Measurements from ENCODE around the gene PLLP. TPM values are rescaled to one million over a fixed set of nuclear protein-coding genes. Genes with fewer than 3 reads are reported as not detected.

PLLP gene
- total and polyA plus RNA-seq, 9 of the 15 experiments (the other 6 are each of a cell fraction or from before 2014, with no cell fraction given): 0.09 to 0.96 (median 0.27) TPM

- TF ChIP-seq ZNF407 (IDR thresholded peaks at IDR 0.05; ENCODE audit: low read depth): no peak
- TF ChIP-seq XRCC5 (IDR thresholded peaks at IDR 0.05; ENCODE audit: low read depth, low read length): peak; percentile 85
- TF ChIP-seq KLF6 (CRISPR knock-in tag; IDR thresholded peaks at IDR 0.05; ENCODE audit: borderline replicate concordance): 0 out of 2 replicates have a peak, but pooled peaks have one; percentile 42
- TF ChIP-seq KDM5B (IDR thresholded peaks at IDR 0.05; ENCODE audit: insufficient replicate concordance, low read depth, low read length): peak; percentile 75
- TF ChIP-seq STAT5A (IDR thresholded peaks at IDR 0.05; ENCODE audit: borderline replicate concordance, low read length): no peak
- TF ChIP-seq SIRT6 (IDR thresholded peaks at IDR 0.05; ENCODE audit: low read depth, low read length): no peak
- peak; percentile 89 for TF ChIP-seq GABPB1 (CRISPR knock-in tag; IDR thresholded peaks at IDR 0.05)
- no peak; the same call in 1 of the 2 replicates for TF ChIP-seq ZZZ3 (IDR thresholded peaks at IDR 0.05)
- no peak for TF ChIP-seq IRF1 (CRISPR knock-in tag; IDR thresholded peaks at IDR 0.05; ENCODE audit: borderline replicate concordance)
- TF ChIP-seq PHB (CRISPR knock-in tag; IDR thresholded peaks at IDR 0.05): no peak
- peak; percentile 48; the same call in 1 of the 2 replicates for TF ChIP-seq TEAD4 (IDR thresholded peaks at IDR 0.05; ENCODE audit: low read length)
- no peak for TF ChIP-seq TEAD4 (CRISPR knock-in tag; IDR thresholded peaks at IDR 0.05; ENCODE audit: borderline replicate concordance)
- no peak for TF ChIP-seq RBM15 (IDR thresholded peaks at IDR 0.05; ENCODE audit: insufficient read depth, low read length)
- TF ChIP-seq GTF2A2 (tag; IDR thresholded peaks at IDR 0.05): no peak
- no peak for TF ChIP-seq ARNT (IDR thresholded peaks at IDR 0.05)
- no peak for TF ChIP-seq COPS2 (conservative IDR thresholded peaks at IDR 0.05)
- TF ChIP-seq SMC3 (conservative IDR thresholded peaks at IDR 0.05; ENCODE audit: insufficient read depth, low read depth, low read length): no peak
- no peak for TF ChIP-seq JUNB (CRISPR knock-in tag; conservative IDR thresholded peaks at IDR 0.05)
- no peak for TF ChIP-seq MYNN (IDR thresholded peaks at IDR 0.05)
- no peak for TF ChIP-seq MYNN (CRISPR knock-in tag; IDR thresholded peaks at IDR 0.05)
Measured at GRCh38 chr16:57244767-57245471, 39.6 kb downstream of the PLLP start, which contains the start of gene ARL2BP (continued).

All from K562 (cell line).